Endothelial cell (in vitro differentiated cells): Measurements from ENCODE around the gene WBP1L. TPM values are rescaled to one million over a fixed set of nuclear protein-coding genes. Genes with fewer than 3 reads are reported as not detected.

Experiments used
- DNase-seq: peaks from one replicate; pipeline ENCODE4 v3.0.0; 2021; ENCODE audit warnings: low spot score
- H3K27ac Mint-ChIP-seq: one replicate; pipeline ENCODE4 v1.8.0; 2021; ENCODE audit warnings: mixed read lengths, inconsistent platforms; ENCODE audit not compliant: unreplicated experiment
- H3K27me3 Mint-ChIP-seq: one replicate; pipeline ENCODE4 v1.8.0; 2021; ENCODE audit warnings: mild to moderate bottlenecking, moderate library complexity, mixed read lengths, inconsistent platforms; ENCODE audit not compliant: unreplicated experiment
- H3K36me3 Mint-ChIP-seq: one replicate; pipeline ENCODE4 v1.8.0; 2021; ENCODE audit warnings: mild to moderate bottlenecking, low read depth, mixed read lengths, inconsistent platforms; ENCODE audit not compliant: unreplicated experiment
- H3K4me1 Mint-ChIP-seq: one replicate; pipeline ENCODE4 v1.8.0; 2021; ENCODE audit warnings: mild to moderate bottlenecking, mixed read lengths, inconsistent platforms; ENCODE audit not compliant: unreplicated experiment
- H3K4me3 Mint-ChIP-seq: one replicate; pipeline ENCODE4 v1.8.0; 2021; ENCODE audit warnings: mild to moderate bottlenecking, mixed read lengths, inconsistent platforms; ENCODE audit not compliant: unreplicated experiment
- H3K9me3 Mint-ChIP-seq: one replicate; pipeline ENCODE4 v1.8.0; 2021; ENCODE audit warnings: mixed read lengths, inconsistent platforms; ENCODE audit not compliant: unreplicated experiment
- total RNA-seq: library from RNA; stranded (reverse); fragmentation: NEBNext Ultra II Directional; extraction: Animal tissue kit (Norgen Biotek cat#: 25700); gene quantifications from one replicate; pipeline ENCODE4 v1.2.1, GENCODE V29; 2021; ENCODE audit not compliant: unreplicated experiment
- TF ChIP-seq, protein P1 (sequence below): fragments of 200-600 bp; sonication (generic); IDR thresholded peaks from one replicate; pipeline ENCODE4 v1.5.0; 2021; ENCODE audit warnings: antibody characterized with exemption; ENCODE audit not compliant: unreplicated experiment

WBP1L gene
- total RNA-seq, 1 donor from 2014 or later, result 49.4 TPM

DNA sequence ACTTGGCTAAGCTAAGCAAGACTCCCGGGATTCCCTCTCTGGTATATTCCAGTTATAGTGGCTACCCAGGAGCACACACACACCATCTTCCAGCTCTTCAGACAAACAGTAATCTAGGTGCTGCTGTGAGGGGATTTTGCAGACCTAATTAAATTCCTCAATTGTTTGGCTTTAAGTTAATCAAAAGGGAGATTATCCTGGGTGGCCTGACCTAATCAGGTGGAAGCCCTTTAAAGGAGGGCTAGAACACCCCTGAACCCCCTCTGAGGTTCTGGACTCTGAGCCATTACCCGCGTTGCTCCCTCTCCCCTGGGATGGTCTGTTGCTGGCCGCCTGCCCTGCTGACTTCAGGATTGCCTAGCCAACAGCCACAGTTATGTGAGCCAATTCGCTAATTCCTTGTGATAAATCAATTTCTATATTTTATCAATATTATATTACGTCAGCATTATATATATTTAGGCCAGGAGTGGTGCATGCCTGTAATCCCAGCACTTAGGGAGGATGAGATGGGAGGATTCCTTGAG lies 22.9 kb upstream of the WBP1L start:
- Mint-ChIP-seq H3K9me3 (no peaks in the 10 kb centered on the region), H3K4me1 (peaks cover 24% of the 10 kb centered on the region), H3K27ac (no peak overlapping the region), H3K27me3 (no peaks in the 10 kb centered on the region), H3K36me3 (peaks cover 14% of the 10 kb centered on the region), H3K4me3 (no peak overlapping the region)
- no peak for DNase-seq
- TF ChIP-seq, protein P1, sequence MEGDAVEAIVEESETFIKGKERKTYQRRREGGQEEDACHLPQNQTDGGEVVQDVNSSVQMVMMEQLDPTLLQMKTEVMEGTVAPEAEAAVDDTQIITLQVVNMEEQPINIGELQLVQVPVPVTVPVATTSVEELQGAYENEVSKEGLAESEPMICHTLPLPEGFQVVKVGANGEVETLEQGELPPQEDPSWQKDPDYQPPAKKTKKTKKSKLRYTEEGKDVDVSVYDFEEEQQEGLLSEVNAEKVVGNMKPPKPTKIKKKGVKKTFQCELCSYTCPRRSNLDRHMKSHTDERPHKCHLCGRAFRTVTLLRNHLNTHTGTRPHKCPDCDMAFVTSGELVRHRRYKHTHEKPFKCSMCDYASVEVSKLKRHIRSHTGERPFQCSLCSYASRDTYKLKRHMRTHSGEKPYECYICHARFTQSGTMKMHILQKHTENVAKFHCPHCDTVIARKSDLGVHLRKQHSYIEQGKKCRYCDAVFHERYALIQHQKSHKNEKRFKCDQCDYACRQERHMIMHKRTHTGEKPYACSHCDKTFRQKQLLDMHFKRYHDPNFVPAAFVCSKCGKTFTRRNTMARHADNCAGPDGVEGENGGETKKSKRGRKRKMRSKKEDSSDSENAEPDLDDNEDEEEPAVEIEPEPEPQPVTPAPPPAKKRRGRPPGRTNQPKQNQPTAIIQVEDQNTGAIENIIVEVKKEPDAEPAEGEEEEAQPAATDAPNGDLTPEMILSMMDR, result no peak

DNA sequence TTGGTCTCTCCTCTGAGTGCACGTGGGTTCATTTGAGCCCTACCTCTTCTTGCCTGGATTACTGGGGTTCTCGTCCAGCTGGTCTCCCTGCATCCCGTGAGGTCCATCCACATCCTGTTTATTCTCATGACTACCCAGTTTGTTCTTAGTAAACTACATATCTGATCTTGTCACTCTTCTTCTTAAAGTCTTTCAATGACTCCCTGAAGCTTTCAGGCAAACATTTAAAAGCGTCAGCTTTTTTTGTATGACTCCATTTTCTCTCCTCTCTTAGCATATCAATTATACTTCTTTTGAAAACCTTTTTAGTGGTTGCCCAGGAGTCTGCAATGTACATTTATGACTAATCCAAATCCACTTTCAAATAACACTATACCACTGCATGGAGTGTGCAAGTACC lies 21.8 kb upstream of the WBP1L start:
- H3K4me3 Mint-ChIP-seq, result no peak overlapping the region
- H3K9me3 Mint-ChIP-seq, result no peaks in the 10 kb centered on the region
- H3K27ac Mint-ChIP-seq, result no peak overlapping the region
- TF ChIP-seq, protein P1, result no peak
- H3K4me1 Mint-ChIP-seq, result peaks cover 27% of the 10 kb centered on the region
- no peaks in the 10 kb centered on the region for H3K27me3 Mint-ChIP-seq
- no peak for DNase-seq
- H3K36me3 Mint-ChIP-seq, result peaks cover 20% of the 10 kb centered on the region

DNA sequence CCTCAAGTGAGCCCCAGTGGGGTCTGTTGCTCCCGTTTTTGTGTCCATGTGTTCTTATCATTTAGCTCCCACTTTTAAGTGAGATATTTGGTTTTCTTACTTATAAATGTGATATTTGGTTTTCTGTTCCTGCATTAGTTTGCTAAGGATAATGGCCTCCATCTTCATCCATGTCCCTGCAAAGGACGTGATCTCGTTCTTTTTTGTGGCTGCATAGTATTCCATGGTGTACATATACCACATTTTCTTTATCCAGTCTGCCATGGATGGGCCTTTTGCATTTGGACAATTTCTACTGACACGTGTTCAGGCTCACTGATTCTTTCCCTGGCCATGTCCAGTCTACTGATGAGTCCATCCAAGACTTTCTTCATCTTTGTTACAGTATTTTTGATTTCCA lies 19.8 kb upstream of the WBP1L start:
- H3K9me3 Mint-ChIP-seq, result no peaks in the 10 kb centered on the region
- TF ChIP-seq, protein P1, result no peak
- H3K36me3 Mint-ChIP-seq, result peaks cover 12% of the 10 kb centered on the region
- H3K27ac Mint-ChIP-seq, result no peak overlapping the region
- H3K4me3 Mint-ChIP-seq, result peak overlapping the region; percentile 15
- peaks cover 2% of the 10 kb centered on the region for H3K27me3 Mint-ChIP-seq
- peaks cover 21% of the 10 kb centered on the region for H3K4me1 Mint-ChIP-seq
- no peak for DNase-seq

DNA sequence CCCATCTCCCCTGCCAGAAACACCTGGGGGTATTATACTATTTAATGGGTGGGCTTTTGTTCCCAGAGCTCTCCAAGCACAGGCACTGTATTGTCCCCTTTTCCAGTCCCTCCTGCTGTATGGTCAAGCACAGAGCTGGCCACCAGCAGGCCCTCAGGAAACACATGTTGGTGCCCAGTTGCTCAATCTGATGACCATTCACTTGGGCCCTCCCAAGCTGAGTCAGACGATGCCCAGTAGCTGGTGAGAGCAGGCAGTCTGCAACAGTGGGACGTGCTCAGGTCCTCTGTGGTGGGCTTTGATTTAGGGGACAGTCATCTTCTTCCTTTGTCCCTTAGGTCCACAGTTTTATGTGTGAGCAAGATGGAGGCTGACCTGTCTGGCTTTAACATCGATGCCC lies 17.5 kb upstream of the WBP1L start:
- H3K27ac Mint-ChIP-seq, result no peak overlapping the region

More for the DNA sequence above, 17.5 kb upstream of the WBP1L start:
- Mint-ChIP-seq H3K9me3 (no peaks in the 10 kb centered on the region), H3K36me3 (peaks cover 12% of the 10 kb centered on the region), H3K27me3 (peaks cover 2% of the 10 kb centered on the region), H3K4me1 (peaks cover 18% of the 10 kb centered on the region), H3K4me3 (no peak overlapping the region)
- no peak for DNase-seq
- TF ChIP-seq, protein P1, result no peak
